Measurements from ENCODE around the gene GMDS.

Gene GMDS

GRCh38 chr6:1749041-1749440 is 496.4 kb downstream of the GMDS start:
- no peak overlapping the region for H3K4me3 ChIP-seq (ENCODE audit: low read depth, low read length)
- no peak for TF ChIP-seq CTCF (IDR thresholded peaks at IDR 0.05; ENCODE audit: borderline replicate concordance, insufficient read depth, low read depth, low read length)

GRCh38 chr6:1747531-1747930 is 497.9 kb downstream of the GMDS start:
- no peak for TF ChIP-seq CTCF (IDR thresholded peaks at IDR 0.05; ENCODE audit: borderline replicate concordance, insufficient read depth, low read depth, low read length)
- no peak overlapping the region for H3K4me3 ChIP-seq (ENCODE audit: low read depth, low read length)

- H3K4me3 ChIP-seq (ENCODE audit: low read depth, low read length), result no peak overlapping the region
- no peak for TF ChIP-seq CTCF (IDR thresholded peaks at IDR 0.05; ENCODE audit: borderline replicate concordance, insufficient read depth, low read depth, low read length)
Observed at GRCh38 chr6:1747003-1747402, 498.4 kb downstream of the GMDS start.

- H3K4me3 ChIP-seq (ENCODE audit: low read depth, low read length), result no peak overlapping the region
- no peak for TF ChIP-seq CTCF (IDR thresholded peaks at IDR 0.05; ENCODE audit: borderline replicate concordance, insufficient read depth, low read depth, low read length)
Observed at GRCh38 chr6:1745814-1746213, 499.6 kb downstream of the GMDS start.

GRCh38 chr6:1744543-1744942 is 500.9 kb downstream of the GMDS start:
- no peak overlapping the region for H3K4me3 ChIP-seq (ENCODE audit: low read depth, low read length)
- no peak for TF ChIP-seq CTCF (IDR thresholded peaks at IDR 0.05; ENCODE audit: borderline replicate concordance, insufficient read depth, low read depth, low read length)

GRCh38 chr6:1739680-1740079 is 505.7 kb downstream of the GMDS start:
- TF ChIP-seq CTCF (IDR thresholded peaks at IDR 0.05; ENCODE audit: borderline replicate concordance, insufficient read depth, low read depth, low read length), result no peak
- H3K4me3 ChIP-seq (ENCODE audit: low read depth, low read length), result no peak overlapping the region

- H3K4me3 ChIP-seq (ENCODE audit: low read depth, low read length), result no peak overlapping the region
- TF ChIP-seq CTCF (IDR thresholded peaks at IDR 0.05; ENCODE audit: borderline replicate concordance, insufficient read depth, low read depth, low read length), result no peak
Observed at GRCh38 chr6:1739220-1739619, 506.2 kb downstream of the GMDS start.
